ENCODE data around the gene ERO1B. TPM values are rescaled to one million over a fixed set of nuclear protein-coding genes. Genes with fewer than 3 reads are reported as not detected.
A peak's percentile ranks its signal among the peaks of the same experiment; 100 is the strongest.

The ERO1B gene
- total RNA-seq, 1 donor from 2014 or later = 1.0 TPM

GRCh38 chr1:236179634-236180033 is 102.1 kb downstream of the ERO1B start:
- DNase-seq (ENCODE audit: low read depth, low spot score) = no peak
- no peak for TF ChIP-seq CTCF (conservative IDR thresholded peaks at IDR 0.05)
- peaks cover 14% of the 10 kb centered on the region for H3K4me1 Mint-ChIP-seq
- H3K4me3 Mint-ChIP-seq = no peak overlapping the region
- peaks cover 13% of the 10 kb centered on the region for H3K36me3 Mint-ChIP-seq (ENCODE audit: low read depth)
- H3K27me3 Mint-ChIP-seq (ENCODE audit: low read depth) = no peaks in the 10 kb centered on the region
- H3K27ac Mint-ChIP-seq (ENCODE audit: unreplicated experiment) = no peak overlapping the region
- H3K9me3 Mint-ChIP-seq = no peaks in the 10 kb centered on the region

- no peak for DNase-seq (ENCODE audit: low read depth, low spot score)
- H3K4me1 Mint-ChIP-seq = peaks cover 14% of the 10 kb centered on the region
- TF ChIP-seq CTCF (conservative IDR thresholded peaks at IDR 0.05) = no peak
- peaks cover 17% of the 10 kb centered on the region for H3K36me3 Mint-ChIP-seq (ENCODE audit: low read depth)
- no peaks in the 10 kb centered on the region for H3K27me3 Mint-ChIP-seq (ENCODE audit: low read depth)
- H3K27ac Mint-ChIP-seq (ENCODE audit: unreplicated experiment) = peak overlapping the region; percentile 89
- no peaks in the 10 kb centered on the region for H3K9me3 Mint-ChIP-seq
- H3K4me3 Mint-ChIP-seq = no peak overlapping the region
These were observed 105.1 kb downstream of the ERO1B start for GRCh38 chr1:236176337-236177336.

- Mint-ChIP-seq H3K27ac (ENCODE audit: unreplicated experiment) (peak overlapping the region; percentile 89), H3K4me1 (peaks cover 14% of the 10 kb centered on the region), H3K27me3 (ENCODE audit: low read depth) (no peaks in the 10 kb centered on the region), H3K36me3 (ENCODE audit: low read depth) (peaks cover 13% of the 10 kb centered on the region), H3K4me3 (no peak overlapping the region), H3K9me3 (no peaks in the 10 kb centered on the region)
- no peak for TF ChIP-seq CTCF (conservative IDR thresholded peaks at IDR 0.05)
- DNase-seq (ENCODE audit: low read depth, low spot score) = no peak
These were observed 106.0 kb downstream of the ERO1B start for GRCh38 chr1:236175642-236176336.

GRCh38 chr1:236173174-236173767 is 108.5 kb downstream of the ERO1B start:
- DNase-seq (ENCODE audit: low read depth, low spot score) = no peak
- H3K4me3 Mint-ChIP-seq = no peak overlapping the region
- no peaks in the 10 kb centered on the region for H3K27me3 Mint-ChIP-seq (ENCODE audit: low read depth)
- TF ChIP-seq CTCF (conservative IDR thresholded peaks at IDR 0.05) = no peak
- peaks cover 14% of the 10 kb centered on the region for H3K4me1 Mint-ChIP-seq
- H3K9me3 Mint-ChIP-seq = no peaks in the 10 kb centered on the region
- no peak overlapping the region for H3K27ac Mint-ChIP-seq (ENCODE audit: unreplicated experiment)
- H3K36me3 Mint-ChIP-seq (ENCODE audit: low read depth) = peaks cover 10% of the 10 kb centered on the region

- no peak for DNase-seq (ENCODE audit: low read depth, low spot score)
- Mint-ChIP-seq H3K9me3 (no peaks in the 10 kb centered on the region), H3K4me3 (no peak overlapping the region), H3K27me3 (ENCODE audit: low read depth) (no peaks in the 10 kb centered on the region), H3K4me1 (peaks cover 14% of the 10 kb centered on the region), H3K27ac (ENCODE audit: unreplicated experiment) (no peak overlapping the region), H3K36me3 (ENCODE audit: low read depth) (peaks cover 10% of the 10 kb centered on the region)
- no peak for TF ChIP-seq CTCF (conservative IDR thresholded peaks at IDR 0.05)
These were observed 109.6 kb downstream of the ERO1B start for GRCh38 chr1:236172041-236172579.
